HepG2 (cell line): ENCODE data around the gene HMGN4. TPM values are rescaled to one million over a fixed set of nuclear protein-coding genes. Genes with fewer than 3 reads are reported as not detected.
A peak's percentile ranks its signal among the peaks of the same experiment; 100 is the strongest.

Source experiments
- DNMT3B ChIP-seq: conservative IDR thresholded peaks from 2 replicates; pipeline ENCODE4 v1.6.1; 2016; ENCODE audit warnings: missing biosample characterization, control low read depth
- E2F2 ChIP-seq: sonication (generic); formaldehyde crosslinking; IDR thresholded peaks from 2 replicates; pipeline ENCODE4 v1.4.0; 2020; ENCODE audit warnings: missing genetic modification reagents, borderline replicate concordance
- HNF4G ChIP-seq, 2 experiments: sonication (generic) in 1 of 2; formaldehyde crosslinking in 1 of 2; IDR thresholded peaks; 2 replicates each; pipeline versions ENCODE4 v1.4.0 to v1.6.1; 2011 to 2020; ENCODE audit warnings: borderline replicate concordance in 2 of 2, low read depth in 2 of 2, mild to moderate bottlenecking in 2 of 2, low read length in 1 of 2, missing genetic modification reagents in 1 of 2, moderate library complexity in 1 of 2
- MAFG ChIP-seq: sonication (generic); formaldehyde crosslinking; IDR thresholded peaks from 2 replicates; pipeline ENCODE4 v1.5.1; 2020; ENCODE audit warnings: mild to moderate bottlenecking, missing genetic modification reagents
- MYNN ChIP-seq: sonication (generic); formaldehyde crosslinking; IDR thresholded peaks from 2 replicates; pipeline ENCODE4 v1.4.0; 2020; ENCODE audit warnings: mild to moderate bottlenecking, low read depth, missing genetic modification reagents
- NCOA2 ChIP-seq: sonication (generic); formaldehyde crosslinking; IDR thresholded peaks from 2 replicates; pipeline ENCODE4 v1.8.0; 2022; ENCODE audit warnings: inconsistent platforms
- RAD51 ChIP-seq: fragments of 450-650 bp; IDR thresholded peaks from 2 replicates; pipeline ENCODE4 v1.6.1; 2016; ENCODE audit warnings: borderline replicate concordance
- RXRB ChIP-seq: IDR thresholded peaks from 2 replicates; pipeline ENCODE4 v1.6.1; 2016; ENCODE audit warnings: borderline replicate concordance, missing genetic modification reagents, missing compliant biosample characterization
- SALL2 ChIP-seq: sonication (generic); formaldehyde crosslinking; IDR thresholded peaks from 2 replicates; pipeline ENCODE4 v1.8.1; 2023; ENCODE audit warnings: mild to moderate bottlenecking, missing genetic modification reagents, inconsistent platforms
- SIX4 ChIP-seq: sonication (generic); formaldehyde crosslinking; IDR thresholded peaks from 2 replicates; pipeline ENCODE4 v1.4.0; 2020; ENCODE audit warnings: missing genetic modification reagents
- SNAPC5 ChIP-seq: sonication (generic); formaldehyde crosslinking; IDR thresholded peaks from 2 replicates; pipeline ENCODE4 v1.8.1; 2023; ENCODE audit warnings: mild to moderate bottlenecking, missing genetic modification reagents, borderline replicate concordance
- TARDBP ChIP-seq: sonication (generic); formaldehyde crosslinking; IDR thresholded peaks from 2 replicates; pipeline ENCODE4 v1.8.0; 2022; ENCODE audit warnings: mild to moderate bottlenecking, missing genetic modification reagents
- U2AF1 ChIP-seq: fragments of 200-400 bp; formaldehyde crosslinking; optimal IDR thresholded peaks from 2 replicates; pipeline ENCODE3; 2017; ENCODE audit warnings: mild to moderate bottlenecking, low read depth, low read length
- U2AF2 ChIP-seq: fragments of 200-400 bp; formaldehyde crosslinking; IDR thresholded peaks from 2 replicates; pipeline ENCODE4 v1.6.1; 2017; ENCODE audit warnings: low read depth, mild to moderate bottlenecking, low read length
- ZBTB26 ChIP-seq: IDR thresholded peaks from 2 replicates; pipeline ENCODE4 v1.6.1; 2016; ENCODE audit warnings: missing compliant biosample characterization, missing genetic modification reagents, borderline replicate concordance
- ZFAT ChIP-seq: sonication (generic); formaldehyde crosslinking; conservative IDR thresholded peaks from 2 replicates; pipeline ENCODE4 v1.8.1; 2023; ENCODE audit warnings: missing genetic modification reagents, inconsistent platforms
- ZNF101 ChIP-seq: sonication (generic); formaldehyde crosslinking; IDR thresholded peaks from 2 replicates; pipeline ENCODE4 v1.4.0; 2020; ENCODE audit warnings: mild to moderate bottlenecking, low read depth, missing genetic modification reagents, borderline replicate concordance
- ZNF124 ChIP-seq: sonication (generic); formaldehyde crosslinking; IDR thresholded peaks from 2 replicates; pipeline ENCODE4 v1.4.0; 2020; ENCODE audit warnings: missing genetic modification reagents
- ZNF446 ChIP-seq: sonication (generic); formaldehyde crosslinking; IDR thresholded peaks from 2 replicates; pipeline ENCODE4 v1.5.0; 2020; ENCODE audit warnings: mild to moderate bottlenecking, missing genetic modification reagents
- ZNF552 ChIP-seq: sonication (generic); formaldehyde crosslinking; IDR thresholded peaks from 2 replicates; pipeline ENCODE4 v1.9.0; 2022; ENCODE audit warnings: missing genetic modification reagents, mild to moderate bottlenecking, borderline replicate concordance
- ZNF556 ChIP-seq: sonication (generic); formaldehyde crosslinking; IDR thresholded peaks from 2 replicates; pipeline ENCODE4 v1.4.0; 2020; ENCODE audit warnings: mild to moderate bottlenecking, missing genetic modification reagents, borderline replicate concordance
- ZNF691 ChIP-seq: sonication (generic); formaldehyde crosslinking; IDR thresholded peaks from 2 replicates; pipeline ENCODE4 v1.4.0; 2020; ENCODE audit warnings: missing genetic modification reagents, low read depth, mild to moderate bottlenecking, borderline replicate concordance
- ZNF704 ChIP-seq: sonication (generic); formaldehyde crosslinking; IDR thresholded peaks from 2 replicates; pipeline ENCODE4 v1.8.1; 2023; ENCODE audit warnings: mild to moderate bottlenecking, inconsistent platforms, moderate library complexity, missing genetic modification reagents, borderline replicate concordance
- polyA plus RNA-seq, 8 experiments: library from polyadenylated mRNA; depleted of rRNA in 3 of 8; stranded (reverse) in 7 of 8; unstranded in 1 of 8; fragments of >200 nt; fragmentation: Illumina TruSeq in 4 of 8; extraction: Trizol in 4 of 8; gene quantifications; 2 replicates each; pipeline versions ENCODE4 v1.2.1 to v1.2.3, GENCODE V29; 2011 to 2016; ENCODE audit warnings: low read depth in 4 of 8, missing spikeins in 1 of 8, mixed read lengths in 1 of 8; ENCODE audit not compliant: insufficient read depth in 1 of 8
- total RNA-seq, 5 experiments: library from RNA; depleted of rRNA; stranded (reverse); fragments of >200 nt; fragmentation: Illumina TruSeq; extraction: Trizol; gene quantifications; 2 replicates each; pipeline ENCODE4 v1.2.3, GENCODE V29; 2016; ENCODE audit warnings: low read depth in 1 of 5
- TF ChIP-seq, protein P1 (sequence below): sonication (generic); formaldehyde crosslinking; IDR thresholded peaks from 2 replicates; pipeline ENCODE4 v1.8.0; 2022; ENCODE audit warnings: missing genetic modification reagents, low read depth, mild to moderate bottlenecking, borderline replicate concordance

HMGN4 gene
- total and polyA plus RNA-seq, 2 of the 13 experiments (the other 11 are each of a cell fraction or from before 2014, with no cell fraction given): 39.9 to 52.1 TPM

DNA sequence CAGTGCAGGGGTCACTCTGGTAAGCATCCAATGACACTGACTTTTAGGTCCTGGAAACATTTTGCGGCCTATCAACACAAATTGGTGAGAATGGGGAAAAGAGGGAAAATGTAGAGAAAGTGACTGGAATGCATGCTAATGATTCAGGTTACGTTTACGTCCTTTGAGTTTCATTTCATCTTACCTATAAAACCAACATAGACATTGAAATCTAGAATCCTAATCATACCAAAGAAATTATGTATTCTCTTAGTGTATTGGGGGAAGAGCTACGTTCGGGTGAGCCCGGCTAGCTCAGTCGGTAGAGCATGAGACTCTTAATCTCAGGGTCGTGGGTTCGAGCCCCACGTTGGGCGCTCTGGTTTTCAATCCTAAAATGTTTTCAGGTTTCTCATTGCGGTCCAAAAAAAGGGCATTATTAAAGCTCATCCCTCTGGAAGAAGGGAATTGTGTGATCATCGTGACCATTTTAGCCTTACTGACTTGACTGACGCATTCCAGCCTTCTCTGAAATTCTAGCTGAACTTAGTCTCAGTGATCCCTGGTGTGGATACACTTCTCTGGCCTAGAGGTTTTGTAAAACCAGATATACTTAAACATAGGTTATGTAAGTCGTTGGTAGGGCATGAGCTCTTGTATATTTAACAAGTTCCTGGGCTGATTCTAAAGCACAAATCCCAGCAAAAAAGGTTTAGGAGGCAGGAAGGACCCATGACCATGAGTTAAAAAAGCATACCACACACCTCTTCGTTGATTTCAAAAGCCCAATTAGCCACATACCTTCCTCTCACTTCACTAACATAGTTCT lies 18.3 kb downstream of the HMGN4 start (continued):
- TF ChIP-seq U2AF1 (no peak), ZNF704 (CRISPR knock-in tag) (no peak; the same call in 1 of the 2 replicates), DNMT3B (CRISPR knock-in tag) (peak; percentile 74; the same call in 1 of the 2 replicates), ZNF124 (CRISPR knock-in tag) (peak; percentile 38; the same call in 1 of the 2 replicates), RAD51 (no peak), MYNN (no peak), U2AF2 (no peak), SALL2 (CRISPR knock-in tag) (peak; percentile 85), E2F2 (peak; percentile 88; the same call in 1 of the 2 replicates), TARDBP (peak; percentile 83), ZNF556 (CRISPR knock-in tag) (peak; percentile 34; the same call in 1 of the 2 replicates), ZNF691 (CRISPR knock-in tag) (no peak; the same call in 1 of the 2 replicates), ZNF101 (CRISPR knock-in tag) (no peak), ZNF552 (CRISPR knock-in tag) (no peak), RXRB (CRISPR knock-in tag) (peak; percentile 72), SIX4 (CRISPR knock-in tag) (no peak), SNAPC5 (CRISPR knock-in tag) (peak; percentile 41; the same call in 1 of the 2 replicates), ZNF446 (CRISPR knock-in tag) (no peak), MAFG (no peak), ZFAT (CRISPR knock-in tag) (no peak), ZBTB26 (CRISPR knock-in tag) (peak; percentile 98), HNF4G (IDR thresholded peaks at IDR 0.05; ENCODE audit: borderline replicate concordance, low read depth, low read length) (no peak), HNF4G (CRISPR knock-in tag; IDR thresholded peaks at IDR 0.05; ENCODE audit: borderline replicate concordance, low read depth) (no peak), NCOA2 (CRISPR knock-in tag) (no peak)
- TF ChIP-seq, protein P1, sequence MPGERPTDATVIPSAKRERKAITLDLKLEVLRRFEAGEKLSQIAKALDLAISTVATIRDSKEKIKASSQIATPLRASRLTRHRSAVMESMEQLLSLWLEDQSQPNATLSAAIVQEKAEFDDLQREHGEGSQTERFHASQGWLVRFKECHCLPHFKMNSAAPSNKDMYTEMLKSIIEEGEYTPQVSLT (CRISPR knock-in tag): peak; percentile 50; the same call in 1 of the 2 replicates
